ENCODE results near the gene CTNND2. TPM values are rescaled to one million over a fixed set of nuclear protein-coding genes. Genes with fewer than 3 reads are reported as not detected.

CTNND2 gene
- total and polyA plus RNA-seq, 10 of the 15 experiments (the other 5 are each of a cell fraction or from before 2014, with no cell fraction given), result 0.02 to 0.16 (median 0.04) TPM; not detected in 7

DNA sequence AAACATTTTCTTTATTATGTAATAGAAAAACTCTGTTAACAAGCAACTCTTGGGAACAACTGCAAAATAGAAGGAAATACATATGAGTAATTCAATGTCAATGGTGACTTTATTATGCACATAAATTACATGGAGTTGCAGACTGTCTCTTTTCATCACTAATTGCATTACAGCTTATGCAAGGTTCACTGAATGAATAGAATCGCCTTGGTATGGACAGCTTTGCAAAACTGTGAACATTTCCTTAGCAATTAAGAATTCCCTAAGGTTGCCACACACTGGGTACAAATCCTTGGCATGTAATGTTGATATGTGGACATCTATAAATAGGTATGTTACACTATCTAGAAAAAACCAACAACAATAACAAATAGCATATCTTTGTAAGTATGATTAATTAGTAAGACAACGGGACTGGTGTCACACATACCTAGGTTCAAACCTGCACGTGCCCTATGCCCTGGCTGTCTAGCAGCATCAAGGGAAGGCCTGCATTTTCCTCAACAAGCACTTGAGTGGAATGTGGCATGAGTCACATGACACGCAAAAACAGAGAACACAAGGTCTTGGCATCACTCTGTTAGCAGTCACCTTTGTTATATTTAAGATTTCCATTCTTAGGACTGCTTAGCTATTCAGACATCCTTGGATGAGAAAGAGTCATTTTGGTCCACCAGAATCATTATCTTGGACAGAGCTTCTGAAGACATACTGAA lies 263.9 kb downstream of the CTNND2 start (continued):
- TF ChIP-seq, protein P1, sequence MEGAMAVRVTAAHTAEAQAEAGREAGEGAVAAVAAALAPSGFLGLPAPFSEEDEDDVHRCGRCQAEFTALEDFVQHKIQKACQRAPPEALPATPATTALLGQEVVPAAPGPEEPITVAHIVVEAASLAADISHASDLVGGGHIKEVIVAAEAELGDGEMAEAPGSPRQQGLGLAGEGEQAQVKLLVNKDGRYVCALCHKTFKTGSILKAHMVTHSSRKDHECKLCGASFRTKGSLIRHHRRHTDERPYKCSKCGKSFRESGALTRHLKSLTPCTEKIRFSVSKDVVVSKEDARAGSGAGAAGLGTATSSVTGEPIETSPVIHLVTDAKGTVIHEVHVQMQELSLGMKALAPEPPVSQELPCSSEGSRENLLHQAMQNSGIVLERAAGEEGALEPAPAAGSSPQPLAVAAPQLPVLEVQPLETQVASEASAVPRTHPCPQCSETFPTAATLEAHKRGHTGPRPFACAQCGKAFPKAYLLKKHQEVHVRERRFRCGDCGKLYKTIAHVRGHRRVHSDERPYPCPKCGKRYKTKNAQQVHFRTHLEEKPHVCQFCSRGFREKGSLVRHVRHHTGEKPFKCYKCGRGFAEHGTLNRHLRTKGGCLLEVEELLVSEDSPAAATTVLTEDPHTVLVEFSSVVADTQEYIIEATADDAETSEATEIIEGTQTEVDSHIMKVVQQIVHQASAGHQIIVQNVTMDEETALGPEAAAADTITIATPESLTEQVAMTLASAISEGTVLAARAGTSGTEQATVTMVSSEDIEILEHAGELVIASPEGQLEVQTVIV (IDR thresholded peaks at IDR 0.05; ENCODE audit: borderline replicate concordance, partially characterized antibody), result no peak
- no peak for TF ChIP-seq MYC (IDR thresholded peaks at IDR 0.05; ENCODE audit: insufficient read depth, insufficient read length, insufficient replicate concordance, low read length, severe bottlenecking)
- TF ChIP-seq MXI1 (IDR thresholded peaks at IDR 0.05; ENCODE audit: low read depth, low read length), result no peak
- TF ChIP-seq SREBF1 (IDR thresholded peaks at IDR 0.05; ENCODE audit: low read length), result no peak
- no peak for TF ChIP-seq BACH1 (IDR thresholded peaks at IDR 0.05; ENCODE audit: borderline replicate concordance)
- TF ChIP-seq, protein P2, sequence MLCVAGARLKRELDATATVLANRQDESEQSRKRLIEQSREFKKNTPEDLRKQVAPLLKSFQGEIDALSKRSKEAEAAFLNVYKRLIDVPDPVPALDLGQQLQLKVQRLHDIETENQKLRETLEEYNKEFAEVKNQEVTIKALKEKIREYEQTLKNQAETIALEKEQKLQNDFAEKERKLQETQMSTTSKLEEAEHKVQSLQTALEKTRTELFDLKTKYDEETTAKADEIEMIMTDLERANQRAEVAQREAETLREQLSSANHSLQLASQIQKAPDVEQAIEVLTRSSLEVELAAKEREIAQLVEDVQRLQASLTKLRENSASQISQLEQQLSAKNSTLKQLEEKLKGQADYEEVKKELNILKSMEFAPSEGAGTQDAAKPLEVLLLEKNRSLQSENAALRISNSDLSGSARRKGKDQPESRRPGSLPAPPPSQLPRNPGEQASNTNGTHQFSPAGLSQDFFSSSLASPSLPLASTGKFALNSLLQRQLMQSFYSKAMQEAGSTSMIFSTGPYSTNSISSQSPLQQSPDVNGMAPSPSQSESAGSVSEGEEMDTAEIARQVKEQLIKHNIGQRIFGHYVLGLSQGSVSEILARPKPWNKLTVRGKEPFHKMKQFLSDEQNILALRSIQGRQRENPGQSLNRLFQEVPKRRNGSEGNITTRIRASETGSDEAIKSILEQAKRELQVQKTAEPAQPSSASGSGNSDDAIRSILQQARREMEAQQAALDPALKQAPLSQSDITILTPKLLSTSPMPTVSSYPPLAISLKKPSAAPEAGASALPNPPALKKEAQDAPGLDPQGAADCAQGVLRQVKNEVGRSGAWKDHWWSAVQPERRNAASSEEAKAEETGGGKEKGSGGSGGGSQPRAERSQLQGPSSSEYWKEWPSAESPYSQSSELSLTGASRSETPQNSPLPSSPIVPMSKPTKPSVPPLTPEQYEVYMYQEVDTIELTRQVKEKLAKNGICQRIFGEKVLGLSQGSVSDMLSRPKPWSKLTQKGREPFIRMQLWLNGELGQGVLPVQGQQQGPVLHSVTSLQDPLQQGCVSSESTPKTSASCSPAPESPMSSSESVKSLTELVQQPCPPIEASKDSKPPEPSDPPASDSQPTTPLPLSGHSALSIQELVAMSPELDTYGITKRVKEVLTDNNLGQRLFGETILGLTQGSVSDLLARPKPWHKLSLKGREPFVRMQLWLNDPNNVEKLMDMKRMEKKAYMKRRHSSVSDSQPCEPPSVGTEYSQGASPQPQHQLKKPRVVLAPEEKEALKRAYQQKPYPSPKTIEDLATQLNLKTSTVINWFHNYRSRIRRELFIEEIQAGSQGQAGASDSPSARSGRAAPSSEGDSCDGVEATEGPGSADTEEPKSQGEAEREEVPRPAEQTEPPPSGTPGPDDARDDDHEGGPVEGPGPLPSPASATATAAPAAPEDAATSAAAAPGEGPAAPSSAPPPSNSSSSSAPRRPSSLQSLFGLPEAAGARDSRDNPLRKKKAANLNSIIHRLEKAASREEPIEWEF (IDR thresholded peaks at IDR 0.05; ENCODE audit: insufficient replicate concordance, low read depth, low read length), result no peak
- TF ChIP-seq CREM (IDR thresholded peaks at IDR 0.05; ENCODE audit: low read depth), result no peak
- TF ChIP-seq, protein P3, sequence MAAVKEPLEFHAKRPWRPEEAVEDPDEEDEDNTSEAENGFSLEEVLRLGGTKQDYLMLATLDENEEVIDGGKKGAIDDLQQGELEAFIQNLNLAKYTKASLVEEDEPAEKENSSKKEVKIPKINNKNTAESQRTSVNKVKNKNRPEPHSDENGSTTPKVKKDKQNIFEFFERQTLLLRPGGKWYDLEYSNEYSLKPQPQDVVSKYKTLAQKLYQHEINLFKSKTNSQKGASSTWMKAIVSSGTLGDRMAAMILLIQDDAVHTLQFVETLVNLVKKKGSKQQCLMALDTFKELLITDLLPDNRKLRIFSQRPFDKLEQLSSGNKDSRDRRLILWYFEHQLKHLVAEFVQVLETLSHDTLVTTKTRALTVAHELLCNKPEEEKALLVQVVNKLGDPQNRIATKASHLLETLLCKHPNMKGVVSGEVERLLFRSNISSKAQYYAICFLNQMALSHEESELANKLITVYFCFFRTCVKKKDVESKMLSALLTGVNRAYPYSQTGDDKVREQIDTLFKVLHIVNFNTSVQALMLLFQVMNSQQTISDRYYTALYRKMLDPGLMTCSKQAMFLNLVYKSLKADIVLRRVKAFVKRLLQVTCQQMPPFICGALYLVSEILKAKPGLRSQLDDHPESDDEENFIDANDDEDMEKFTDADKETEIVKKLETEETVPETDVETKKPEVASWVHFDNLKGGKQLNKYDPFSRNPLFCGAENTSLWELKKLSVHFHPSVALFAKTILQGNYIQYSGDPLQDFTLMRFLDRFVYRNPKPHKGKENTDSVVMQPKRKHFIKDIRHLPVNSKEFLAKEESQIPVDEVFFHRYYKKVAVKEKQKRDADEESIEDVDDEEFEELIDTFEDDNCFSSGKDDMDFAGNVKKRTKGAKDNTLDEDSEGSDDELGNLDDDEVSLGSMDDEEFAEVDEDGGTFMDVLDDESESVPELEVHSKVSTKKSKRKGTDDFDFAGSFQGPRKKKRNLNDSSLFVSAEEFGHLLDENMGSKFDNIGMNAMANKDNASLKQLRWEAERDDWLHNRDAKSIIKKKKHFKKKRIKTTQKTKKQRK (IDR thresholded peaks at IDR 0.05; ENCODE audit: low read depth, low read length), result no peak

Data from GM12878 (cell line).